Gastrocnemius medialis (tissue), 4 donors: ENCODE results near the gene GPLD1. TPM values are rescaled to one million over a fixed set of nuclear protein-coding genes. Genes with fewer than 3 reads are reported as not detected.

Experiments
- ATAC-seq, 2 donors: fragments of 150-250 bp; one replicate each; pipeline ENCODE4 v1.9.1; 2016
- DNase-seq, 2 donors: peaks; one replicate each; pipeline ENCODE4 v3.0.0-alpha.2; 2019
- H3K27ac ChIP-seq, 4 donors: fragments of 200-600 bp; sonication (generic); 1 replicate in 1 of 4; 2 replicates in 3 of 4; pipeline ENCODE4 v1.5.1; 2016 to 2018; ENCODE audit warnings: mild to moderate bottlenecking in 2 of 4, moderate library complexity in 1 of 4
- H3K27me3 ChIP-seq, 3 donors: fragments of 200-600 bp; sonication (generic) in 2 of 3; 1 replicate in 1 of 3; 2 replicates in 2 of 3; pipeline versions ENCODE4 v1.5.1 to v1.6.0; 2016 to 2019; ENCODE audit warnings: mild to moderate bottlenecking in 1 of 3, moderate library complexity in 1 of 3
- H3K36me3 ChIP-seq, 2 donors: fragments of 200-600 bp; sonication (generic) in 1 of 2; one replicate each; pipeline ENCODE4 v1.5.1; 2017 to 2018
- H3K4me1 ChIP-seq, 2 donors: fragments of 200-600 bp; sonication (generic) in 1 of 2; one replicate each; pipeline ENCODE4 v1.5.1; 2016 to 2017; ENCODE audit warnings: mild to moderate bottlenecking in 2 of 2
- H3K4me3 ChIP-seq, 4 donors: fragments of 200-600 bp; sonication (generic) in 3 of 4; 1 replicate in 1 of 4; 2 replicates in 3 of 4; pipeline ENCODE4 v1.5.1; 2016 to 2019; ENCODE audit warnings: mild to moderate bottlenecking in 2 of 4
- H3K9me3 ChIP-seq, 3 donors: fragments of 200-600 bp; sonication (generic) in 2 of 3; 1 replicate in 1 of 3; 2 replicates in 2 of 3; pipeline ENCODE4 v1.5.1; 2016 to 2019
- POLR2A ChIP-seq, 2 donors: fragments of 450-650 bp; IDR thresholded peaks; one replicate each; pipeline ENCODE4 v1.6.1; 2017; ENCODE audit warnings: antibody characterized with exemption in 2 of 2, mild to moderate bottlenecking in 2 of 2, moderate library complexity in 2 of 2
- in situ Hi-C, 4 donors: fragments of 200-750 bp; cut with MboI; loops; one replicate each; pipeline versions ENCODE4 v1.15.0 to v1.8.0; 2017; ENCODE audit warnings: low sequenced_read_pairs in 4 of 4
- intact Hi-C: fragments of 100-400 bp; cut with DNase I; formaldehyde crosslinking; loops from one replicate; pipeline ENCODE4 v1.15.1; 2023; ENCODE audit warnings: low total_unique reads
- total RNA-seq, 4 donors: library from RNA; depleted of rRNA; stranded (reverse); fragments of >200 nt; gene quantifications; one replicate each; pipeline versions ENCODE4 v1.1.0 to v1.2.3, GENCODE V29; 2016
- TF ChIP-seq, protein P1 (sequence below), 5 experiments: fragments of 450-650 bp in 3 of 5; fragments of 200-600 bp in 2 of 5; sonication (generic) in 2 of 5; IDR thresholded peaks in 4 of 5; conservative IDR thresholded peaks in 1 of 5; 1 replicate in 4 of 5; 2 replicates in 1 of 5; pipeline ENCODE4 v1.5.1; 2016 to 2019; ENCODE audit warnings: antibody characterized with exemption in 5 of 5, mild to moderate bottlenecking in 3 of 5, moderate library complexity in 3 of 5

Gene GPLD1
- total RNA-seq, 4 donors from 2014 or later = 0.07 to 1.2 (median 0.28) TPM

DNA sequence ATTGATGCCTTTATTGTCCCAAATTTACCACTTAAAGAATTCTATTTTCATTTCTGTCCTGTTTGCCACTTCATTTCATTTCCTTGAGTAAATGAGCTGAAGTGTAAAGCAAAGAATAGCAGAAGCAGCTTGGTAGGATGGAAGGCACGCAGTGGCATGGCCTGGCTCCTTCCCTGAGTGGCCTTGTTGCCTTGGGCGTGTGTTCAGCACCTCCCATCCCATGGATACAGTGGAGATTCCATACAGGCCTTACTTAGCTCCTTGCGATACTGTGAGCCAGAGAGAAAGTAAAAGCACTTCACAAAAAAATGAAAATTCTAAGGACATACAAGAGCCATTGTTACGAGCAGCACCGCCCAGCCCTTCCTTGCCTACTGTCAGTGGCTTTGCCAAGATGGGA lies 45.0 kb upstream of the GPLD1 start:
- Histone ChIP-seq H3K27ac (no peak overlapping the region), H3K36me3 (peaks cover 7 to 32% of the 10 kb centered on the region in 2 donors), H3K9me3 (no peaks in the 10 kb centered on the region), H3K4me3 (no peak overlapping the region), H3K27me3 (no peaks in the 10 kb centered on the region), H3K4me1 (no peaks in the 10 kb centered on the region)
- DNase-seq (no peak), ATAC-seq (no peak)
- in situ Hi-C loops (no loop called here), intact Hi-C loops (no loop called here)
- TF ChIP-seq, protein P1, sequence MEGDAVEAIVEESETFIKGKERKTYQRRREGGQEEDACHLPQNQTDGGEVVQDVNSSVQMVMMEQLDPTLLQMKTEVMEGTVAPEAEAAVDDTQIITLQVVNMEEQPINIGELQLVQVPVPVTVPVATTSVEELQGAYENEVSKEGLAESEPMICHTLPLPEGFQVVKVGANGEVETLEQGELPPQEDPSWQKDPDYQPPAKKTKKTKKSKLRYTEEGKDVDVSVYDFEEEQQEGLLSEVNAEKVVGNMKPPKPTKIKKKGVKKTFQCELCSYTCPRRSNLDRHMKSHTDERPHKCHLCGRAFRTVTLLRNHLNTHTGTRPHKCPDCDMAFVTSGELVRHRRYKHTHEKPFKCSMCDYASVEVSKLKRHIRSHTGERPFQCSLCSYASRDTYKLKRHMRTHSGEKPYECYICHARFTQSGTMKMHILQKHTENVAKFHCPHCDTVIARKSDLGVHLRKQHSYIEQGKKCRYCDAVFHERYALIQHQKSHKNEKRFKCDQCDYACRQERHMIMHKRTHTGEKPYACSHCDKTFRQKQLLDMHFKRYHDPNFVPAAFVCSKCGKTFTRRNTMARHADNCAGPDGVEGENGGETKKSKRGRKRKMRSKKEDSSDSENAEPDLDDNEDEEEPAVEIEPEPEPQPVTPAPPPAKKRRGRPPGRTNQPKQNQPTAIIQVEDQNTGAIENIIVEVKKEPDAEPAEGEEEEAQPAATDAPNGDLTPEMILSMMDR (IDR thresholded peaks at IDR 0.05 in 4 of 5, conservative IDR thresholded peaks at IDR 0.05 in 1 of 5) = no peak
- TF ChIP-seq POLR2A (IDR thresholded peaks at IDR 0.05) = no peak

DNA sequence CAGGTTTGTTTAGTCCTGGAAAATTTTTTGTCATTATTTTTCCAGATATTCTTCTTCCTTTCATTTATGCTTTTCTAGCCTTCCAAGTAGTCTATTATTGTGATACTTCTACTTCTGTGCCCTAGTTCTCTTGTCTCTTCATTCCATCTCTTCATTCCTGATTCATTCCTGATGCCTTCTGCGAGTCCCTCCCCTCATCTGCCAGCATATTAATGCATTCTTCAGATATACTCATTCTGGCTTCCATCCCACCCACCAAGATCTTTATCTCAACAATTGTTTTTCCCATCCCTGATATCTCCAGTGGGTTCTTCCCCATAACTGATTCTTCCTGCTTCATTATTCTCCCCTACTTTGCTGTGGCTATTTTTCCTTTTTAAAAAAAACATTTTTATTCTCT lies 40.6 kb upstream of the GPLD1 start:
- in situ Hi-C loops = loop anchor here in 2 of 4 donors (10.0 kb wide), 2 partner anchors 95 to 245 kb away; no protein-coding TSS in a partner anchor

DNA sequence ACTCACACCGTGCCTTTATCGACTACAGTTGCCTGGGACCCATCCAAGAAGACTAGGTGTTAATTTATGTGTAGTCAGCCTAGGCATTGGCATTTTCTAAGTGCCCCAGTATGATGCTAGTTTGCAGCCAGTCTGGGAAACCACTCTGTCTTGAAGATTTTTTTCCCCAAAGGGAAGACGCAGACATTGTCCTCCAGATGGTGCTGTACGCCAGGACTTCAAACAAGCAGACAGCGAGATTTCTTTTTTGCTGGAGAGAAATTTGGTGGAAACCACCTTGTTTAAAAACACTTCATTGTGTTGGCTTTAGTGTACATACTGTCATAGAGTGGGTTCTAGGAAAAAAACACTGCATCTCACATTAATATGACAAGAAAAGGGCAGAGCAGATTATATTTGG lies 35.4 kb upstream of the GPLD1 start:
- Histone ChIP-seq H3K27me3 (no peaks in the 10 kb centered on the region), H3K9me3 (no peaks in the 10 kb centered on the region), H3K27ac (no peak overlapping the region), H3K4me1 (no peaks in the 10 kb centered on the region), H3K4me3 (no peak overlapping the region), H3K36me3 (peaks cover 0 to 6% of the 10 kb centered on the region in 2 donors)
- TF ChIP-seq, protein P1 (IDR thresholded peaks at IDR 0.05 in 4 of 5, conservative IDR thresholded peaks at IDR 0.05 in 1 of 5) = no peak
- TF ChIP-seq POLR2A (IDR thresholded peaks at IDR 0.05) = no peak
- intact Hi-C loops = no loop called here
- in situ Hi-C loops = loop anchor here in 2 of 4 donors (5.0 to 10.0 kb wide), 3 partner anchors 90 to 240 kb away; no protein-coding TSS in a partner anchor
- no peak for ATAC-seq
- no peak for DNase-seq

More for the DNA sequence above, 40.6 kb upstream of the GPLD1 start:
- DNase-seq (no peak), ATAC-seq (no peak)
- Histone ChIP-seq H3K4me1 (no peaks in the 10 kb centered on the region), H3K27me3 (no peaks in the 10 kb centered on the region), H3K9me3 (no peaks in the 10 kb centered on the region), H3K4me3 (no peak overlapping the region), H3K27ac (no peak overlapping the region), H3K36me3 (peaks cover 7 to 36% of the 10 kb centered on the region in 2 donors)
- no peak for TF ChIP-seq POLR2A (IDR thresholded peaks at IDR 0.05)
- TF ChIP-seq, protein P1 (IDR thresholded peaks at IDR 0.05 in 4 of 5, conservative IDR thresholded peaks at IDR 0.05 in 1 of 5) = no peak
- intact Hi-C loops = no loop called here

DNA sequence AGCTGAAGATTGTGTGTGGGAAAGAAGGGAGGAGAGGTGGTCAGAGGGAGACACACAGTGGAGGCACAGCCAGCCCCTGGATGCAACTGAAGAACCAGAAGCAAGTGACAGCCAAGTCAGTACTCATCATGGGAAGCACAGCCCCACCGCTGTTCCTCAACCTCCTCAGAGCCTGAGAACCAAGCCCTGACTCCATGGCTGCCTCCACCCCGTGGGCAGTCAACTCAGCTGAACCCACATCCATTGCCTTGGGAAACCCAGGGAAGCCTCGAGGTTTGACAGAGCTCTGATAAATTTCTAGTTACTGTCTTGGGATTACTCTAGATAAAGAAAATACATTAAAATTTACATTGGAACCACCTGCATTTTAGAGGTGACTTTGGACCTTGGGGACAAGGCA lies 35.0 kb upstream of the GPLD1 start:
- DNase-seq = no peak
- no peak for TF ChIP-seq POLR2A (IDR thresholded peaks at IDR 0.05)
- TF ChIP-seq, protein P1 (IDR thresholded peaks at IDR 0.05 in 4 of 5, conservative IDR thresholded peaks at IDR 0.05 in 1 of 5) = no peak
- in situ Hi-C loops (loop anchor here in 2 of 4 donors (5.0 to 10.0 kb wide), 3 partner anchors 90 to 240 kb away; no protein-coding TSS in a partner anchor), intact Hi-C loops (no loop called here)
- Histone ChIP-seq H3K36me3 (peaks cover 0 to 6% of the 10 kb centered on the region in 2 donors), H3K27ac (no peak overlapping the region), H3K27me3 (no peaks in the 10 kb centered on the region), H3K4me1 (no peaks in the 10 kb centered on the region), H3K4me3 (no peak overlapping the region), H3K9me3 (no peaks in the 10 kb centered on the region)
- ATAC-seq = no peak
